HepG2 (cell line): Measurements from ENCODE around the gene PRPSAP2. TPM values are rescaled to one million over a fixed set of nuclear protein-coding genes. Genes with fewer than 3 reads are reported as not detected.

Experiments used
- ATAC-seq: fragments of 200-7000 bp; cut with Tn5 transposase; 3 replicates; pipeline ENCODE4 v1.9.1; 2020; ENCODE audit warnings: mild to moderate bottlenecking, moderate library complexity
- BruUV-seq: library from RNA; stranded (reverse); fragments of 400-500 nt; replicated peaks from 2 replicates; lab custom pipeline; 2021; lab: Mats Ljungman, UMichigan
- CTCF ChIA-PET: fragments of 300-600 bp; formaldehyde crosslinking; extraction: SDS; loops from one replicate; lab custom pipeline; 2021; ENCODE audit warnings: low total read pairs, inconsistent platforms, low intra/inter-chr PET ratio; lab: Yijun Ruan, JAX
- POLR2A ChIA-PET: fragments of 350-600 bp; sonication (Branson Sonifier 250); formaldehyde crosslinking; loops from one replicate; lab custom pipeline; 2020; ENCODE audit warnings: antibody characterized with exemption, inconsistent platforms; lab: Yijun Ruan, JAX
- DNase-seq: peaks from one replicate; pipeline ENCODE4 v3.0.0-alpha.2; 2015; ENCODE audit warnings: low spot score
- FAIRE-seq: peaks from 3 replicates; lab custom pipeline; 2011; peaks lifted over from hg19 to GRCh38; lab: Jason Lieb, UNC
- H2AFZ ChIP-seq: one replicate; pipeline ENCODE4 v1.6.1; 2011; ENCODE audit warnings: low read length, inconsistent platforms
- H3K27ac ChIP-seq: fragments of 300-600 bp; 3 replicates; pipeline ENCODE4 v1.8.0; 2011; ENCODE audit warnings: mixed run types, mild to moderate bottlenecking, mixed read lengths, low read length, inconsistent platforms; ENCODE audit not compliant: insufficient read depth; ENCODE audit errors: extremely low read length
- H3K27me3 ChIP-seq, 2 experiments: fragments of 200-600 bp in 1 of 2; 2 replicates in 1 of 2; 3 replicates in 1 of 2; pipeline versions ENCODE4 v1.6.0 to v1.8.0; 2011; ENCODE audit warnings: low read length in 2 of 2, mild to moderate bottlenecking in 2 of 2, moderate library complexity in 2 of 2, inconsistent platforms in 1 of 2; ENCODE audit not compliant: insufficient read depth in 2 of 2, control insufficient read depth in 1 of 2
- H3K36me3 ChIP-seq, 2 experiments: fragments of 200-600 bp in 1 of 2; replicated peaks in 1 of 2; 2 replicates in 1 of 2; 3 replicates in 1 of 2; pipeline versions ENCODE4 v1.5.1 to v1.8.0; 2011; ENCODE audit warnings: low read length in 2 of 2, inconsistent platforms in 1 of 2; ENCODE audit not compliant: insufficient read depth in 2 of 2, control insufficient read depth in 1 of 2
- H3K4me1 ChIP-seq: 2 replicates; pipeline ENCODE4 v1.5.1; 2012; ENCODE audit warnings: low read length, inconsistent platforms; ENCODE audit not compliant: insufficient read depth
- H3K4me2 ChIP-seq: 2 replicates; pipeline ENCODE4 v1.6.0; 2011; ENCODE audit warnings: low read depth, low read length, inconsistent platforms
- H3K4me3 ChIP-seq, 3 experiments: fragments of 200-600 bp in 1 of 3; sonication (generic), shearing (Covaris generic) in 1 of 3; replicated peaks in 1 of 3; 2 replicates each; pipeline ENCODE4 v1.5.1; 2011 to 2016; ENCODE audit warnings: low read length in 3 of 3, inconsistent platforms in 2 of 3, low read depth in 2 of 3, mild to moderate bottlenecking in 2 of 3, control low read depth in 1 of 3, mixed read lengths in 1 of 3; ENCODE audit not compliant: insufficient read depth in 1 of 3
- H3K79me2 ChIP-seq: one replicate; pipeline ENCODE4 v1.6.1; 2011; ENCODE audit warnings: low read length, inconsistent platforms; ENCODE audit not compliant: insufficient read depth
- H3K9ac ChIP-seq: 2 replicates; pipeline ENCODE4 v1.6.0; 2011; ENCODE audit warnings: mild to moderate bottlenecking, low read depth, low read length, inconsistent platforms; ENCODE audit not compliant: insufficient read depth
- H3K9me3 ChIP-seq: 2 replicates; pipeline ENCODE4 v1.5.1; 2012; ENCODE audit warnings: mild to moderate bottlenecking, low read length
- H4K20me1 ChIP-seq: 2 replicates; pipeline ENCODE4 v1.6.0; 2011; ENCODE audit warnings: inconsistent platforms, mild to moderate bottlenecking, low read length, moderate library complexity; ENCODE audit not compliant: insufficient read depth
- GTF3A ChIP-seq: sonication (generic); formaldehyde crosslinking; conservative IDR thresholded peaks from 2 replicates; pipeline ENCODE4 v1.4.0; 2020; ENCODE audit warnings: mild to moderate bottlenecking, missing genetic modification reagents
- PAF1 ChIP-seq: IDR thresholded peaks from 2 replicates; pipeline ENCODE4 v1.6.1; 2016; ENCODE audit warnings: missing genetic modification reagents, missing compliant biosample characterization
- PRDM4 ChIP-seq: sonication (generic); formaldehyde crosslinking; IDR thresholded peaks from 2 replicates; pipeline ENCODE4 v1.9.0; 2021; ENCODE audit warnings: missing genetic modification reagents, borderline replicate concordance
- RCOR2 ChIP-seq: IDR thresholded peaks from 2 replicates; pipeline ENCODE4 v1.6.1; 2016; ENCODE audit warnings: missing biosample characterization, missing genetic modification reagents
- SALL2 ChIP-seq: sonication (generic); formaldehyde crosslinking; IDR thresholded peaks from 2 replicates; pipeline ENCODE4 v1.8.1; 2023; ENCODE audit warnings: mild to moderate bottlenecking, missing genetic modification reagents, inconsistent platforms
- SNRNP70 ChIP-seq: fragments of 200-400 bp; formaldehyde crosslinking; IDR thresholded peaks from 2 replicates; pipeline ENCODE4 v1.6.1; 2017; ENCODE audit warnings: mild to moderate bottlenecking, low read depth, low read length, moderate library complexity
- TERF1 ChIP-seq: sonication (generic); formaldehyde crosslinking; IDR thresholded peaks from 2 replicates; pipeline ENCODE4 v1.8.0; 2022; ENCODE audit warnings: mild to moderate bottlenecking, missing genetic modification reagents, moderate library complexity
- ZBTB44 ChIP-seq: sonication (generic); formaldehyde crosslinking; IDR thresholded peaks from 2 replicates; pipeline ENCODE4 v1.4.0; 2020; ENCODE audit warnings: missing genetic modification reagents
- ZNF749 ChIP-seq: sonication (generic); formaldehyde crosslinking; IDR thresholded peaks from 2 replicates; pipeline ENCODE4 v1.8.0; 2022; ENCODE audit warnings: mild to moderate bottlenecking, missing genetic modification reagents, moderate library complexity, borderline replicate concordance
- WGBS: methylation state at CpG from one replicate; pipeline ENCODE4 v1.1.6; 2017; ENCODE audit warnings: low lambda C conversion rate; 5-methylcytosine and 5-hydroxymethylcytosine counted together
- in situ Hi-C: cut with HindIII; loops from 2 replicates; pipeline ENCODE4 v1.10.0; 2017; ENCODE audit warnings: low pct_unique_long_range_greater_than_20kb; ENCODE audit not compliant: extremely low pct_ligation_motif_present
- intact Hi-C: fragments of 100-400 bp; cut with micrococcal nuclease; formaldehyde crosslinking; loops from one replicate; pipeline ENCODE4 v1.10.0; 2022; ENCODE audit not compliant: unreplicated experiment
- polyA plus RNA-seq, 8 experiments: library from polyadenylated mRNA; depleted of rRNA in 3 of 8; stranded (reverse) in 7 of 8; unstranded in 1 of 8; fragments of >200 nt; fragmentation: Illumina TruSeq in 4 of 8; extraction: Trizol in 4 of 8; gene quantifications; 2 replicates each; pipeline versions ENCODE4 v1.2.1 to v1.2.3, GENCODE V29; 2011 to 2016; ENCODE audit warnings: low read depth in 4 of 8, missing spikeins in 1 of 8, mixed read lengths in 1 of 8; ENCODE audit not compliant: insufficient read depth in 1 of 8
- total RNA-seq, 5 experiments: library from RNA; depleted of rRNA; stranded (reverse); fragments of >200 nt; fragmentation: Illumina TruSeq; extraction: Trizol; gene quantifications; 2 replicates each; pipeline ENCODE4 v1.2.3, GENCODE V29; 2016; ENCODE audit warnings: low read depth in 1 of 5

Gene PRPSAP2
- total and polyA plus RNA-seq, 2 of the 13 experiments (the other 11 are each of a cell fraction or from before 2014, with no cell fraction given) = 34.0 to 58.9 TPM

GRCh38 chr17:18976201-18976600 is 118.3 kb downstream of the PRPSAP2 start:
- DNase-seq = no peak
- Histone ChIP-seq H3K4me2 (no peak overlapping the region), H3K79me2 (no peaks in the 10 kb centered on the region), H3K9me3 (no peaks in the 10 kb centered on the region), H3K4me1 (peaks cover 29% of the 10 kb centered on the region), H3K27ac (no peak overlapping the region), H2AFZ (no peak overlapping the region), H3K9ac (no peak overlapping the region), H3K27me3 (no peaks in the 10 kb centered on the region), H3K36me3 (peaks cover 38 to 75% of the 10 kb centered on the region in 2 experiments), H3K4me3 (no peak overlapping the region), H4K20me1 (no peaks in the 10 kb centered on the region)
- BruUV-seq = no TSS peak
- intact Hi-C loops = no loop called here
- WGBS = 76% methylated on average over 4 of the region's 4 CpGs
- no peak for FAIRE-seq
- in situ Hi-C loops = no loop called here
- CTCF ChIA-PET = no interaction called here
- TF ChIP-seq RCOR2 (CRISPR knock-in tag) (no peak), SNRNP70 (no peak), PRDM4 (CRISPR knock-in tag) (no peak), TERF1 (CRISPR knock-in tag) (no peak), ZNF749 (no peak), ZBTB44 (CRISPR knock-in tag) (no peak), PAF1 (CRISPR knock-in tag) (no peak), SALL2 (no peak), GTF3A (CRISPR knock-in tag) (no peak)
- POLR2A ChIA-PET = no interaction called here
- ATAC-seq = no peak
